HEK293 (cell line): ENCODE data around the gene GPR4.

Source experiments
- CTCF ChIA-PET: fragments of 350-600 bp; formaldehyde crosslinking; extraction: SDS; loops from one replicate; lab custom pipeline; 2021; ENCODE audit warnings: antibody characterized with exemption; lab: Yijun Ruan, JAX
- POLR2A ChIA-PET: fragments of 300-600 bp; formaldehyde crosslinking; extraction: SDS; loops from one replicate; lab custom pipeline; 2020; ENCODE audit warnings: antibody characterized with exemption, inconsistent platforms; lab: Yijun Ruan, JAX
- H3K27ac ChIP-seq: fragments of 200-500 bp; sonication (Bioruptor generic); 2 replicates; pipeline ENCODE4 v1.5.1; 2014; ENCODE audit warnings: low read depth, low read length, control low read depth, inconsistent platforms; ENCODE audit errors: extremely low read depth
- H3K36me3 ChIP-seq, 2 experiments: fragments of 200-500 bp in 1 of 2; sonication (Bioruptor generic) in 1 of 2; 1 replicate in 1 of 2; 2 replicates in 1 of 2; pipeline ENCODE4 v1.5.1; 2014 to 2017; ENCODE audit warnings: inconsistent platforms in 2 of 2, low read length in 2 of 2; ENCODE audit not compliant: control insufficient read depth in 2 of 2, insufficient read depth in 1 of 2
- H3K4me1 ChIP-seq: fragments of 200-500 bp; sonication (Bioruptor generic); 2 replicates; pipeline ENCODE4 v1.5.1; 2014; ENCODE audit warnings: mild to moderate bottlenecking, low read length, inconsistent platforms; ENCODE audit not compliant: control insufficient read depth, insufficient read depth
- H3K4me3 ChIP-seq: 2 replicates; pipeline ENCODE4 v1.5.1; 2011; ENCODE audit warnings: low read depth, mild to moderate bottlenecking, control low read depth, low read length, moderate library complexity
- H3K9me3 ChIP-seq: fragments of 200-500 bp; sonication (Bioruptor generic); 2 replicates; pipeline ENCODE4 v1.5.1; 2014; ENCODE audit warnings: low read depth, low read length, inconsistent platforms; ENCODE audit not compliant: control insufficient read depth, insufficient read depth
- FEZF1 ChIP-seq: fragments of 450-650 bp; formaldehyde crosslinking; IDR thresholded peaks from 2 replicates; pipeline ENCODE4 v1.5.1; 2016; ENCODE audit warnings: missing biosample characterization, missing genetic modification characterization
- GLI4 ChIP-seq: fragments of 450-650 bp; formaldehyde crosslinking; IDR thresholded peaks from 2 replicates; pipeline ENCODE4 v1.5.1; 2016; ENCODE audit warnings: missing biosample characterization, missing genetic modification characterization
- GLIS1 ChIP-seq: fragments of 450-650 bp; formaldehyde crosslinking; IDR thresholded peaks from 2 replicates; pipeline ENCODE4 v1.5.1; 2016; ENCODE audit warnings: missing biosample characterization, missing genetic modification characterization
- KLF9 ChIP-seq: fragments of 450-650 bp; formaldehyde crosslinking; IDR thresholded peaks from 2 replicates; pipeline ENCODE4 v1.5.1; 2016; ENCODE audit warnings: missing biosample characterization, missing genetic modification characterization, low read depth
- OSR2 ChIP-seq: fragments of 450-650 bp; formaldehyde crosslinking; IDR thresholded peaks from 2 replicates; pipeline ENCODE4 v1.5.1; 2016; ENCODE audit warnings: missing biosample characterization, missing genetic modification characterization
- PRDM6 ChIP-seq: fragments of 450-650 bp; formaldehyde crosslinking; IDR thresholded peaks from 2 replicates; pipeline ENCODE4 v1.5.1; 2017; ENCODE audit warnings: missing biosample characterization, missing genetic modification characterization
- SP3 ChIP-seq: fragments of 450-650 bp; formaldehyde crosslinking; IDR thresholded peaks from 2 replicates; pipeline ENCODE4 v1.5.1; 2016; ENCODE audit warnings: missing biosample characterization, missing genetic modification characterization
- SP7 ChIP-seq: fragments of 450-650 bp; formaldehyde crosslinking; IDR thresholded peaks from 2 replicates; pipeline ENCODE4 v1.5.1; 2016; ENCODE audit warnings: missing biosample characterization, missing genetic modification characterization
- TCF7L2 ChIP-seq: IDR thresholded peaks from 2 replicates; pipeline ENCODE4 v1.6.1; 2011; ENCODE audit warnings: low read depth, mild to moderate bottlenecking, inconsistent platforms, low read length, moderate library complexity, borderline replicate concordance
- TRIM28 ChIP-seq: IDR thresholded peaks from 2 replicates; pipeline ENCODE4 v1.6.1; 2011; ENCODE audit warnings: low read length, control low read depth, borderline replicate concordance
- ZNF121 ChIP-seq: fragments of 450-650 bp; formaldehyde crosslinking; IDR thresholded peaks from 2 replicates; pipeline ENCODE4 v1.5.1; 2016; ENCODE audit warnings: missing biosample characterization, missing genetic modification characterization
- ZNF16 ChIP-seq: fragments of 450-650 bp; formaldehyde crosslinking; IDR thresholded peaks from 2 replicates; pipeline ENCODE4 v1.5.1; 2016; ENCODE audit warnings: low read depth, missing biosample characterization, missing genetic modification characterization
- ZNF169 ChIP-seq: fragments of 450-650 bp; formaldehyde crosslinking; IDR thresholded peaks from 2 replicates; pipeline ENCODE4 v1.5.1; 2016; ENCODE audit warnings: missing biosample characterization, missing genetic modification characterization
- ZNF184 ChIP-seq: fragments of 450-650 bp; IDR thresholded peaks from 2 replicates; pipeline ENCODE4 v1.5.1; 2018; ENCODE audit warnings: missing biosample characterization, mild to moderate bottlenecking, missing genetic modification characterization
- ZNF214 ChIP-seq: fragments of 450-650 bp; formaldehyde crosslinking; IDR thresholded peaks from 2 replicates; pipeline ENCODE4 v1.5.1; 2017; ENCODE audit warnings: missing biosample characterization, mild to moderate bottlenecking, missing genetic modification characterization, borderline replicate concordance
- ZNF266 ChIP-seq: fragments of 450-650 bp; formaldehyde crosslinking; IDR thresholded peaks from 2 replicates; pipeline ENCODE4 v1.5.1; 2016; ENCODE audit warnings: missing biosample characterization, missing genetic modification characterization, low read depth
- ZNF292 ChIP-seq: fragments of 450-650 bp; formaldehyde crosslinking; IDR thresholded peaks from 2 replicates; pipeline ENCODE4 v1.5.1; 2016; ENCODE audit warnings: low read depth, missing biosample characterization, missing genetic modification characterization, borderline replicate concordance
- ZNF335 ChIP-seq: fragments of 450-650 bp; formaldehyde crosslinking; conservative IDR thresholded peaks from 2 replicates; pipeline ENCODE4 v1.5.1; 2016; ENCODE audit warnings: missing biosample characterization, missing genetic modification characterization
- ZNF341 ChIP-seq: fragments of 450-650 bp; formaldehyde crosslinking; IDR thresholded peaks from 2 replicates; pipeline ENCODE4; 2016; ENCODE audit warnings: low read depth, missing biosample characterization, missing genetic modification characterization
- ZNF362 ChIP-seq: fragments of 450-650 bp; formaldehyde crosslinking; IDR thresholded peaks from 2 replicates; pipeline ENCODE4 v1.5.1; 2016; ENCODE audit warnings: missing biosample characterization, missing genetic modification characterization
- ZNF37A ChIP-seq: fragments of 450-650 bp; IDR thresholded peaks from 2 replicates; pipeline ENCODE4 v1.5.1; 2018; ENCODE audit warnings: missing biosample characterization, missing genetic modification characterization
- ZNF398 ChIP-seq: fragments of 450-650 bp; formaldehyde crosslinking; IDR thresholded peaks from 2 replicates; pipeline ENCODE4 v1.5.1; 2017; ENCODE audit warnings: missing biosample characterization, missing genetic modification characterization
- ZNF404 ChIP-seq: fragments of 450-650 bp; formaldehyde crosslinking; IDR thresholded peaks from 2 replicates; pipeline ENCODE4 v1.5.1; 2017; ENCODE audit warnings: missing biosample characterization, missing genetic modification characterization
- ZNF423 ChIP-seq: fragments of 450-650 bp; formaldehyde crosslinking; IDR thresholded peaks from 2 replicates; pipeline ENCODE4 v1.5.1; 2016; ENCODE audit warnings: missing biosample characterization, missing genetic modification characterization
- ZNF513 ChIP-seq: fragments of 450-650 bp; IDR thresholded peaks from 2 replicates; pipeline ENCODE4 v1.5.1; 2018; ENCODE audit warnings: missing biosample characterization, missing genetic modification characterization
- ZNF514 ChIP-seq: fragments of 450-650 bp; formaldehyde crosslinking; IDR thresholded peaks from 2 replicates; pipeline ENCODE4 v1.5.1; 2016; ENCODE audit warnings: missing biosample characterization, missing genetic modification characterization
- ZNF529 ChIP-seq: fragments of 450-650 bp; formaldehyde crosslinking; IDR thresholded peaks from 2 replicates; pipeline ENCODE4 v1.5.1; 2017; ENCODE audit warnings: missing genetic modification characterization, missing biosample characterization; ENCODE audit not compliant: insufficient replicate concordance
- ZNF596 ChIP-seq: fragments of 450-650 bp; IDR thresholded peaks from 2 replicates; pipeline ENCODE4 v1.5.0; 2018; ENCODE audit warnings: missing biosample characterization, mild to moderate bottlenecking, missing genetic modification characterization, moderate library complexity
- ZNF600 ChIP-seq: fragments of 450-650 bp; formaldehyde crosslinking; IDR thresholded peaks from 2 replicates; pipeline ENCODE4 v1.5.1; 2016; ENCODE audit warnings: missing biosample characterization, missing genetic modification characterization
- ZNF621 ChIP-seq: fragments of 450-650 bp; formaldehyde crosslinking; IDR thresholded peaks from 2 replicates; pipeline ENCODE4 v1.5.1; 2017; ENCODE audit warnings: missing biosample characterization, missing genetic modification characterization
- ZNF624 ChIP-seq: fragments of 450-650 bp; formaldehyde crosslinking; IDR thresholded peaks from 2 replicates; pipeline ENCODE4 v1.5.1; 2017; ENCODE audit warnings: missing biosample characterization, missing genetic modification characterization
- ZNF629 ChIP-seq: fragments of 450-650 bp; formaldehyde crosslinking; IDR thresholded peaks from 2 replicates; pipeline ENCODE4 v1.5.1; 2017; ENCODE audit warnings: missing biosample characterization, missing genetic modification characterization
- ZNF654 ChIP-seq: fragments of 450-650 bp; formaldehyde crosslinking; IDR thresholded peaks from 2 replicates; pipeline ENCODE4 v1.5.1; 2016; ENCODE audit warnings: low read depth, missing biosample characterization, missing genetic modification characterization
- ZNF768 ChIP-seq: fragments of 450-650 bp; formaldehyde crosslinking; IDR thresholded peaks from 2 replicates; pipeline ENCODE4 v1.5.1; 2018; ENCODE audit warnings: missing biosample characterization, mild to moderate bottlenecking, missing genetic modification characterization
- ZNF777 ChIP-seq: fragments of 450-650 bp; formaldehyde crosslinking; IDR thresholded peaks from 2 replicates; pipeline ENCODE4 v1.5.1; 2017; ENCODE audit warnings: missing biosample characterization, missing genetic modification characterization, borderline replicate concordance
- ZNF830 ChIP-seq: fragments of 450-650 bp; IDR thresholded peaks from 2 replicates; pipeline ENCODE4 v1.5.0; 2018; ENCODE audit warnings: missing biosample characterization, missing genetic modification characterization, low read depth, mild to moderate bottlenecking, moderate library complexity

GPR4 gene

GRCh38 chr19:45567609-45568008 is 34.4 kb downstream of the GPR4 start:
- no peak overlapping the region for H3K27ac ChIP-seq
- no peaks in the 10 kb centered on the region; a peak in 1 of 3 replicates for H3K36me3 ChIP-seq
- H3K4me1 ChIP-seq = peaks cover 7% of the 10 kb centered on the region
- ChIA-PET CTCF (interaction anchor here (0.7 to 4.8 kb wide), 3 partner anchors 10 to 74 kb away, joined by 3 to 46 read pairs (median 4); no protein-coding TSS in a partner anchor), POLR2A (no interaction called here)
- H3K9me3 ChIP-seq = no peaks in the 10 kb centered on the region
- H3K4me3 ChIP-seq = no peak overlapping the region
- TF ChIP-seq ZNF362 (tag by site-specific recombination) = no peak
- TF ChIP-seq PRDM6 (tag by site-specific recombination) = no peak; the same call in 1 of the 2 replicates
- TF ChIP-seq ZNF629 (tag by site-specific recombination) = no peak
- no peak for TF ChIP-seq ZNF423 (tag by site-specific recombination)
- no peak for TF ChIP-seq ZNF514 (tag by site-specific recombination)
- TF ChIP-seq OSR2 (tag by site-specific recombination) = peak; percentile 36; the same call in 1 of the 2 replicates
- no peak for TF ChIP-seq ZNF121 (tag by site-specific recombination)
- no peak for TF ChIP-seq ZNF341
- peak; percentile 71 for TF ChIP-seq SP7 (tag by site-specific recombination)
- TF ChIP-seq ZNF777 (tag by site-specific recombination) = no peak
- TF ChIP-seq ZNF596 = no peak
- TF ChIP-seq TCF7L2 = no peak
- no peak for TF ChIP-seq ZNF621 (tag by site-specific recombination)
- TF ChIP-seq ZNF404 (tag by site-specific recombination) = no peak
- no peak for TF ChIP-seq ZNF335 (tag by site-specific recombination)
- TF ChIP-seq ZNF768 (tag by site-specific recombination) = no peak
- no peak for TF ChIP-seq ZNF600 (tag by site-specific recombination)
- TF ChIP-seq KLF9 (tag by site-specific recombination) = no peak
- TF ChIP-seq ZNF398 = no peak
- no peak for TF ChIP-seq GLI4
- no peak for TF ChIP-seq ZNF169
- TF ChIP-seq ZNF266 (tag by site-specific recombination) = no peak
- no peak for TF ChIP-seq ZNF654 (tag by site-specific recombination)
- TF ChIP-seq TRIM28 = no peak
- no peak for TF ChIP-seq ZNF16 (tag by site-specific recombination)
- no peak for TF ChIP-seq ZNF214
- TF ChIP-seq ZNF830 (tag by site-specific recombination) = no peak
- TF ChIP-seq GLIS1 (tag by site-specific recombination) = no peak
- no peak for TF ChIP-seq ZNF292 (tag by site-specific recombination)
- peak; percentile 61; the same call in 1 of the 2 replicates for TF ChIP-seq ZNF513 (tag by site-specific recombination)
- 0 out of 2 replicates have a peak, but pooled peaks have one; percentile 21 for TF ChIP-seq FEZF1
- no peak for TF ChIP-seq ZNF184
- TF ChIP-seq ZNF37A (tag by site-specific recombination) = no peak
- TF ChIP-seq SP3 (tag by site-specific recombination) = no peak
- TF ChIP-seq ZNF529 (tag by site-specific recombination) = no peak
- TF ChIP-seq ZNF624 = no peak
